B cell (primary cell): ENCODE results near the gene GLB1L2. TPM values are rescaled to one million over a fixed set of nuclear protein-coding genes. Genes with fewer than 3 reads are reported as not detected.

Experiments
- ATAC-seq: fragments of 200-7000 bp; cut with Tn5 transposase; one replicate; pipeline ENCODE4 v1.10.0; 2021; ENCODE audit warnings: low read depth, mild to moderate bottlenecking, moderate number of reproducible peaks, moderate library complexity
- CTCF ChIA-PET: fragments of 350-600 bp; sonication (Branson Sonifier 250); formaldehyde crosslinking; loops from one replicate; lab custom pipeline; 2021; ENCODE audit warnings: antibody characterized with exemption, inconsistent platforms; lab: Charles Lee
- POLR2A ChIA-PET: fragments of 350-600 bp; sonication (Branson Sonifier 250); formaldehyde crosslinking; loops from one replicate; lab custom pipeline; 2021; ENCODE audit warnings: antibody characterized with exemption; lab: Charles Lee
- DNase-seq: peaks from one replicate; pipeline ENCODE4 v3.0.0; 2013
- H2AFZ ChIP-seq: 2 replicates; pipeline ENCODE4 v1.6.1; 2012; ENCODE audit warnings: mild to moderate bottlenecking, low read depth, low read length; ENCODE audit not compliant: insufficient read depth, poor library complexity, severe bottlenecking
- H3K27ac ChIP-seq, 2 donors: 1 replicate in 1 of 2; 2 replicates in 1 of 2; pipeline ENCODE4 v1.5.1; 2012 to 2013; ENCODE audit warnings: low read length in 2 of 2, mild to moderate bottlenecking in 2 of 2, moderate library complexity in 1 of 2
- H3K27me3 ChIP-seq, 4 experiments: fragments of 200-600 bp in 1 of 4; sonication (generic) in 1 of 4; replicated peaks in 1 of 4; 1 replicate in 2 of 4; 2 replicates in 2 of 4; pipeline versions ENCODE4 v1.6.1 to v1.7.0; 2013 to 2016; ENCODE audit warnings: low read length in 3 of 4, mild to moderate bottlenecking in 2 of 4, mixed read lengths in 1 of 4, moderate library complexity in 1 of 4; ENCODE audit not compliant: insufficient read depth in 4 of 4, control insufficient read depth in 3 of 4; ENCODE audit errors: control extremely low read depth in 1 of 4
- H3K36me3 ChIP-seq, 2 experiments: replicated peaks in 1 of 2; 1 replicate in 1 of 2; 2 replicates in 1 of 2; pipeline versions ENCODE4 v1.6.1 to v1.7.1; 2013; ENCODE audit warnings: low read length in 1 of 2; ENCODE audit not compliant: insufficient read depth in 2 of 2, control insufficient read depth in 1 of 2; ENCODE audit errors: control extremely low read depth in 1 of 2, extremely low read depth in 1 of 2
- H3K4me1 ChIP-seq, 2 donors: fragments of 200-600 bp in 1 of 2; sonication (generic) in 1 of 2; 1 replicate in 1 of 2; 2 replicates in 1 of 2; pipeline versions ENCODE4 v1.5.1 to v1.6.1; 2013 to 2017; ENCODE audit warnings: low read length in 2 of 2; ENCODE audit not compliant: control insufficient read depth in 2 of 2, insufficient read depth in 2 of 2
- H3K4me2 ChIP-seq: replicated peaks from 2 replicates; pipeline ENCODE3; 2012; ENCODE audit warnings: mild to moderate bottlenecking, low read depth, low read length; ENCODE audit not compliant: poor library complexity, severe bottlenecking
- H3K4me3 ChIP-seq, 5 experiments: fragments of 200-600 bp in 1 of 5; sonication (generic) in 1 of 5; 1 replicate in 3 of 5; 2 replicates in 2 of 5; pipeline versions ENCODE4 v1.5.1 to v1.7.0; 2011 to 2016; ENCODE audit warnings: low read length in 4 of 5, mild to moderate bottlenecking in 4 of 5, low read depth in 2 of 5, control low read depth in 1 of 5, moderate library complexity in 1 of 5; ENCODE audit not compliant: insufficient read depth in 1 of 5; ENCODE audit errors: control extremely low read depth in 1 of 5, extremely low read depth in 1 of 5
- H3K79me2 ChIP-seq: fragments of 200-600 bp; sonication (generic); one replicate; pipeline ENCODE4 v1.6.0; 2016; ENCODE audit warnings: low read length; ENCODE audit not compliant: control insufficient read depth, insufficient read depth
- H3K9ac ChIP-seq: fragments of 200-600 bp; sonication (generic); 2 replicates; pipeline ENCODE4 v1.6.1; 2017; ENCODE audit warnings: mild to moderate bottlenecking, low read length, moderate library complexity
- H3K9me3 ChIP-seq, 3 donors: one replicate each; pipeline versions ENCODE4 v1.6.1 to v1.7.1; 2013; ENCODE audit warnings: low read length in 2 of 3; ENCODE audit not compliant: control insufficient read depth in 2 of 3, insufficient read depth in 1 of 3; ENCODE audit errors: control extremely low read depth in 1 of 3
- H4K20me1 ChIP-seq: 2 replicates; pipeline ENCODE4 v1.6.0; 2012; ENCODE audit warnings: mild to moderate bottlenecking, low read length; ENCODE audit not compliant: insufficient read depth, control insufficient read depth, poor library complexity, severe bottlenecking
- H3K27ac Mint-ChIP-seq: one replicate; pipeline ENCODE4 v1.8.0; 2021; ENCODE audit warnings: mixed read lengths
- H3K27me3 Mint-ChIP-seq: one replicate; pipeline ENCODE4 v1.8.0; 2021; ENCODE audit warnings: mixed read lengths
- H3K4me1 Mint-ChIP-seq: one replicate; pipeline ENCODE4 v1.8.0; 2021; ENCODE audit warnings: mixed read lengths
- H3K4me3 Mint-ChIP-seq: one replicate; pipeline ENCODE4 v1.8.0; 2021; ENCODE audit warnings: mixed read lengths
- H3K9me3 Mint-ChIP-seq: one replicate; pipeline ENCODE4 v1.8.0; 2022; ENCODE audit warnings: mixed read lengths; ENCODE audit not compliant: insufficient read depth
- EZH2 ChIP-seq: IDR thresholded peaks from 2 replicates; pipeline ENCODE4 v1.6.1; 2012; ENCODE audit warnings: borderline replicate concordance, low read depth, mild to moderate bottlenecking, moderate library complexity, low read length; ENCODE audit not compliant: insufficient read depth, poor library complexity, severe bottlenecking
- WGBS: methylation state at CpG from one replicate; pipeline ENCODE4 v1.1.5; 2013; ENCODE audit warnings: missing lambda C conversion rate; ENCODE audit not compliant: insufficient coverage; 5-methylcytosine and 5-hydroxymethylcytosine counted together
- intact Hi-C: fragments of 100-400 bp; cut with micrococcal nuclease; formaldehyde crosslinking; loops from one replicate; pipeline ENCODE4 v1.10.0; 2022
- polyA plus RNA-seq: library from polyadenylated mRNA; depleted of rRNA; stranded (reverse); fragments of >200 nt; gene quantifications from 2 replicates; pipeline ENCODE4 v1.2.3, GENCODE V29; 2012
- total RNA-seq, 2 donors: library from RNA; stranded (reverse); fragments of 120-200 nt in 1 of 2; gene quantifications; 1 replicate in 1 of 2; 2 replicates in 1 of 2; pipeline versions ENCODE4 v1.2.3 to v1.2.4, GENCODE V29; 2013 to 2022
- TF ChIP-seq, protein P1 (sequence below): fragments of 200-600 bp; IDR thresholded peaks from one replicate; pipeline ENCODE4 v1.8.0; 2022; ENCODE audit warnings: antibody characterized with exemption, mild to moderate bottlenecking

The GLB1L2 gene
- total and polyA plus RNA-seq, 2 donors (not counting 1 experiment from before 2014, with no cell fraction given): 0.31 to 0.44 TPM

DNA sequence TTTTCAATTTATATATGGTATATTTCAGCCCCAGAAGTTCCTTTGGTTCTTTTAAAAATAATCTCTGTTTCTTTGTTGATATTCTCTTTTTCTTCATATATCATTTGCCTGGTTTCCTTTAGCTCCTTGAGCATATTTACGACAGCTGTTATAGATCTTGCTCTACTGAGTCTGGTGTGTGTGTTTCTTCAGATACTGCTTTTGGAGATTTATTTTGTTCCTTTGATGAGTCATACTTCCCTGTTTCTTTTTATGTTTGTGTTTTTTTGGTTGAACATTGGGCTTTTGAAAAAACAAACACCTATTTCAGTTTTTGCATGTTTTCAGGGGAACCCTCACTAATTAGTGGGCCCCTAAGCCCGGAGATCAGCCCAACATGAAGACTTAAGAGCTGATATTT lies 23.3 kb downstream of the GLB1L2 start:
- Histone ChIP-seq H3K79me2 (no peaks in the 10 kb centered on the region), H2AFZ (no peak overlapping the region), H3K9ac (no peak overlapping the region), H3K4me1 (no peaks in the 10 kb centered on the region), H3K27ac (no peak overlapping the region), H3K27me3 (peaks cover 0 to 2% (median 0%) of the 10 kb centered on the region in 4 experiments), H3K4me3 (no peak overlapping the region), H4K20me1 (no peaks in the 10 kb centered on the region), H3K4me2 (no peak overlapping the region), H3K36me3 (no peaks in the 10 kb centered on the region), H3K9me3 (peaks cover 0 to 3% (median 0%) of the 10 kb centered on the region in 3 donors)
- Mint-ChIP-seq H3K4me3 (no peak overlapping the region), H3K9me3 (peaks cover 3% of the 10 kb centered on the region), H3K4me1 (peaks cover 1% of the 10 kb centered on the region), H3K27ac (no peak overlapping the region), H3K27me3 (peaks cover 29% of the 10 kb centered on the region)
- DNase-seq (no peak), ATAC-seq (no peak)
- intact Hi-C loops: no loop called here
- WGBS: no CpG with 5 or more reads among the region's 2 CpGs
- TF ChIP-seq EZH2: no peak
- TF ChIP-seq, protein P1, sequence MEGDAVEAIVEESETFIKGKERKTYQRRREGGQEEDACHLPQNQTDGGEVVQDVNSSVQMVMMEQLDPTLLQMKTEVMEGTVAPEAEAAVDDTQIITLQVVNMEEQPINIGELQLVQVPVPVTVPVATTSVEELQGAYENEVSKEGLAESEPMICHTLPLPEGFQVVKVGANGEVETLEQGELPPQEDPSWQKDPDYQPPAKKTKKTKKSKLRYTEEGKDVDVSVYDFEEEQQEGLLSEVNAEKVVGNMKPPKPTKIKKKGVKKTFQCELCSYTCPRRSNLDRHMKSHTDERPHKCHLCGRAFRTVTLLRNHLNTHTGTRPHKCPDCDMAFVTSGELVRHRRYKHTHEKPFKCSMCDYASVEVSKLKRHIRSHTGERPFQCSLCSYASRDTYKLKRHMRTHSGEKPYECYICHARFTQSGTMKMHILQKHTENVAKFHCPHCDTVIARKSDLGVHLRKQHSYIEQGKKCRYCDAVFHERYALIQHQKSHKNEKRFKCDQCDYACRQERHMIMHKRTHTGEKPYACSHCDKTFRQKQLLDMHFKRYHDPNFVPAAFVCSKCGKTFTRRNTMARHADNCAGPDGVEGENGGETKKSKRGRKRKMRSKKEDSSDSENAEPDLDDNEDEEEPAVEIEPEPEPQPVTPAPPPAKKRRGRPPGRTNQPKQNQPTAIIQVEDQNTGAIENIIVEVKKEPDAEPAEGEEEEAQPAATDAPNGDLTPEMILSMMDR: no peak
- POLR2A ChIA-PET: no interaction called here
- CTCF ChIA-PET: interaction anchor here (1.3 kb wide), 1 partner anchor 11 kb away, joined by 4 read pairs; no protein-coding TSS in a partner anchor

DNA sequence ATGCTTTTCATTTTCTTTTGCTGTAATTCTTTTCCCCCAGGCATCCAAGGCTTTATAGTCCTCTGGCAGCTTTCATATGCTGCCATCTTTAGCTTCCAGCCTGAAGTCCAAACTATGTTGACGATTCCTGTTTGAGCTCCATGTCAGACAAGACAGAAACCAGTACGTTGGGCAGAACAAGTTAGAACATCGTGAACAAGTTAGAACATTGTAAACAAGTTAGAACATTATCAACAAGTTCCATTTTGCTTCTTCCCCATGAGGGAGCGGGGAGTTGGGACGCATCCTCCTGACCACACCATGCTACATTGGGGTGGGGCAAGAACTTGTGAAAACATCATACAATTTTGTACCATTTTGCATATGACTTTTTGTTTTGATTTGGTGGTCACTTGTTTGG lies 23.9 kb downstream of the GLB1L2 start:
- no peak overlapping the region for H3K4me3 Mint-ChIP-seq
- TF ChIP-seq EZH2: no peak
- no peaks in the 10 kb centered on the region for H3K36me3 ChIP-seq
- ATAC-seq (no peak), DNase-seq (no peak)
- no peak overlapping the region for H2AFZ ChIP-seq
- H3K4me2 ChIP-seq: no peak overlapping the region
- H4K20me1 ChIP-seq: no peaks in the 10 kb centered on the region
- H3K4me3 ChIP-seq: no peak overlapping the region
- no peak overlapping the region for H3K27ac Mint-ChIP-seq
- H3K4me1 ChIP-seq: no peaks in the 10 kb centered on the region
- peaks cover 30% of the 10 kb centered on the region for H3K27me3 Mint-ChIP-seq
- H3K9me3 ChIP-seq: peaks cover 0 to 3% (median 0%) of the 10 kb centered on the region in 3 donors
- no peak overlapping the region for H3K9ac ChIP-seq
- no peak overlapping the region for H3K27ac ChIP-seq
- H3K79me2 ChIP-seq: no peaks in the 10 kb centered on the region
- POLR2A ChIA-PET: no interaction called here
- H3K9me3 Mint-ChIP-seq: peaks cover 3% of the 10 kb centered on the region
- CTCF ChIA-PET: interaction anchor here (1.3 kb wide), 1 partner anchor 11 kb away, joined by 4 read pairs; no protein-coding TSS in a partner anchor
- intact Hi-C loops: no loop called here
- H3K27me3 ChIP-seq: peaks cover 0 to 4% (median 0%) of the 10 kb centered on the region in 4 experiments
- H3K4me1 Mint-ChIP-seq: peaks cover 2% of the 10 kb centered on the region
- WGBS: 88% methylated on average over 4 of the region's 5 CpGs
